PC-3 (cell line): ENCODE data around the gene SLC41A2. TPM values are rescaled to one million over a fixed set of nuclear protein-coding genes. Genes with fewer than 3 reads are reported as not detected.
A peak's percentile ranks its signal among the peaks of the same experiment; 100 is the strongest.

Source experiments
- ATAC-seq: fragments of 200-7000 bp; cut with Tn5 transposase; 2 replicates; pipeline ENCODE4 v1.9.1; 2020; ENCODE audit warnings: mild to moderate bottlenecking, moderate library complexity
- BruUV-seq: library from RNA; stranded (reverse); fragments of 400-500 nt; replicated peaks from 2 replicates; lab custom pipeline; 2021; lab: Mats Ljungman, UMichigan
- CTCF ChIA-PET: fragments of 300-600 bp; sonication (Branson Sonifier 250); formaldehyde crosslinking; loops from one replicate; lab custom pipeline; 2022; ENCODE audit warnings: antibody characterized with exemption; lab: Charles Lee
- POLR2A ChIA-PET: fragments of 300-600 bp; sonication (Branson Sonifier 250); formaldehyde crosslinking; loops from one replicate; lab custom pipeline; 2022; ENCODE audit warnings: antibody characterized with exemption; ENCODE audit not compliant: unreplicated experiment; lab: Charles Lee
- DNase-seq: peaks from one replicate; pipeline ENCODE4 v3.0.0-alpha.2; 2015
- H2AFZ ChIP-seq: fragments of 300-600 bp; sonication (generic); 2 replicates; pipeline ENCODE4 v1.6.0; 2016; ENCODE audit warnings: antibody characterized with exemption, low read length
- H3F3A ChIP-seq: fragments of 300-600 bp; sonication (generic); one replicate; pipeline ENCODE4 v1.6.0; 2017; ENCODE audit warnings: antibody characterized with exemption, low read length, control low read depth, mild to moderate bottlenecking; ENCODE audit not compliant: unreplicated experiment
- H3K27ac ChIP-seq: fragments of 300-600 bp; sonication (generic); 2 replicates; pipeline ENCODE4 v1.5.1; 2016; ENCODE audit warnings: mild to moderate bottlenecking, low read length
- H3K27me3 ChIP-seq: fragments of 300-600 bp; sonication (generic); 2 replicates; pipeline ENCODE4 v1.6.1; 2016; ENCODE audit warnings: low read length, mixed read lengths
- H3K36me3 ChIP-seq: fragments of 300-600 bp; sonication (generic); 2 replicates; pipeline ENCODE4 v1.6.1; 2016; ENCODE audit warnings: low read depth, mixed run types, low read length, mixed read lengths
- H3K4me1 ChIP-seq: fragments of 300-600 bp; sonication (generic); 2 replicates; pipeline ENCODE4 v1.5.1; 2016; ENCODE audit warnings: low read length; ENCODE audit not compliant: insufficient read depth
- H3K4me2 ChIP-seq: fragments of 300-600 bp; sonication (generic); 2 replicates; pipeline ENCODE4 v1.6.0; 2016; ENCODE audit warnings: low read length
- H3K4me3 ChIP-seq: fragments of 300-600 bp; sonication (generic); 2 replicates; pipeline ENCODE4 v1.5.1; 2016; ENCODE audit warnings: mild to moderate bottlenecking, low read length, mixed read lengths
- H3K79me2 ChIP-seq: fragments of 300-600 bp; sonication (generic); 2 replicates; pipeline ENCODE4 v1.6.1; 2017; ENCODE audit warnings: low read length, mixed read lengths
- H3K9ac ChIP-seq: fragments of 300-600 bp; sonication (generic); 2 replicates; pipeline ENCODE4 v1.6.0; 2016; ENCODE audit warnings: mild to moderate bottlenecking, low read length
- H3K9me2 ChIP-seq: fragments of 300-600 bp; sonication (generic); replicated peaks from 2 replicates; pipeline ENCODE4 v1.6.1; 2016; ENCODE audit warnings: mixed run types, low read length, mixed read lengths
- H3K9me3 ChIP-seq: fragments of 300-600 bp; sonication (generic); 2 replicates; pipeline ENCODE4 v1.6.1; 2016; ENCODE audit warnings: low read length, mixed read lengths
- H4K20me1 ChIP-seq: fragments of 300-600 bp; sonication (generic); 2 replicates; pipeline ENCODE4 v1.6.1; 2016; ENCODE audit warnings: low read length, mixed read lengths
- EZH2 ChIP-seq: fragments of 300-600 bp; sonication (generic); IDR thresholded peaks from one replicate; pipeline ENCODE4 v1.6.1; 2017; ENCODE audit warnings: antibody characterized with exemption, mild to moderate bottlenecking, low read length; ENCODE audit not compliant: unreplicated experiment
- EZH2phosphoT487 ChIP-seq: fragments of 300-600 bp; sonication (generic); IDR thresholded peaks from 2 replicates; pipeline ENCODE4 v1.6.1; 2018; ENCODE audit warnings: mild to moderate bottlenecking, antibody characterized with exemption, low read length, borderline replicate concordance
- intact Hi-C: fragments of 100-400 bp; cut with micrococcal nuclease; formaldehyde crosslinking; loops from 2 replicates; pipeline ENCODE4 v1.9.0; 2023
- total RNA-seq: library from RNA; depleted of rRNA; stranded (reverse); fragments of >200 nt; gene quantifications from 2 replicates; pipeline ENCODE4 v1.2.3, GENCODE V29; 2014; rRNA removed
- TF ChIP-seq, protein P1 (sequence below): fragments of 300-600 bp; sonication (generic); conservative IDR thresholded peaks from 2 replicates; pipeline ENCODE4 v1.5.1; 2017; ENCODE audit warnings: antibody characterized with exemption, low read depth, mild to moderate bottlenecking, low read length

Gene SLC41A2
- total RNA-seq, 1 experiment from 2014 or later, result 16.3 TPM

DNA sequence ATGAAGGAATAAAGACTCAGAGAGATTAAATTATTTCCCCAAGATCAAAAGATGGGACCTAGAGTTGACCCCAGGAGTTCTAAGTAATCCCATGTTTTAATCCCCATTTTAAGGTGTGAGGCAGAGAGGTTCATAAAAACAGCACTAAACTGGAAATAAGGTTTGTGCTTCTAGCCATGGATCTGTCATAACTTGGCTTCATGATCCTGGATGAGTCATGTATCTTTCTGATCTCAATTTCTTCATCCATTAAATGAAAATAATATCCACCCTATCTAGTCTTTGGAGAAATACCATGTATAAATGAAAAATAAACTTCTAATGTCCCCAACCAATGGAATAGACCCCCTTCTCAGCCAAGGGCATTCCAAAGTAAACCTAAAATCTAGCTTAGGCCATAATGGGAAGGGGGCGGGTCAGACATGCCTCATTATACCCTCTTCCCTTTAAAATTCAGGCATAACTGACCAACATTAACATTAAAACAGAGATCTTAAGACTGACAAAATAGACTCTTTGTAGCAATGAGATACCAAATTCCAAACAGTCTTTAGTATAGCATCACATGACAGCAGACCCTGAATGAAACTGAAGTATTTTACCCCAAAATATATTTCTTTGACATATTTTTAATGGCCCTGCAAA lies 47.8 kb downstream of the SLC41A2 start:
- Histone ChIP-seq H3K4me2 (no peak overlapping the region), H3K4me3 (no peak overlapping the region), H2AFZ (no peak overlapping the region), H3K79me2 (no peaks in the 10 kb centered on the region), H3K9me2 (no peaks in the 10 kb centered on the region), H3K4me1 (peaks cover 14% of the 10 kb centered on the region), H4K20me1 (no peaks in the 10 kb centered on the region), H3K36me3 (no peaks in the 10 kb centered on the region), H3K27ac (no peak overlapping the region), H3F3A (no peaks in the 10 kb centered on the region), H3K9me3 (no peaks in the 10 kb centered on the region), H3K27me3 (no peaks in the 10 kb centered on the region), H3K9ac (no peak overlapping the region)
- POLR2A ChIA-PET, result no interaction called here
- CTCF ChIA-PET, result interaction anchor here (0.6 kb wide), 1 partner anchor 154 kb away, joined by 7 read pairs; no protein-coding TSS in a partner anchor
- ATAC-seq (peak; percentile 80), DNase-seq (peak; percentile 62)
- intact Hi-C loops, result no loop called here
- BruUV-seq, result no TSS peak
- TF ChIP-seq EZH2 (no peak), EZH2phosphoT487 (no peak)
- TF ChIP-seq, protein P1, sequence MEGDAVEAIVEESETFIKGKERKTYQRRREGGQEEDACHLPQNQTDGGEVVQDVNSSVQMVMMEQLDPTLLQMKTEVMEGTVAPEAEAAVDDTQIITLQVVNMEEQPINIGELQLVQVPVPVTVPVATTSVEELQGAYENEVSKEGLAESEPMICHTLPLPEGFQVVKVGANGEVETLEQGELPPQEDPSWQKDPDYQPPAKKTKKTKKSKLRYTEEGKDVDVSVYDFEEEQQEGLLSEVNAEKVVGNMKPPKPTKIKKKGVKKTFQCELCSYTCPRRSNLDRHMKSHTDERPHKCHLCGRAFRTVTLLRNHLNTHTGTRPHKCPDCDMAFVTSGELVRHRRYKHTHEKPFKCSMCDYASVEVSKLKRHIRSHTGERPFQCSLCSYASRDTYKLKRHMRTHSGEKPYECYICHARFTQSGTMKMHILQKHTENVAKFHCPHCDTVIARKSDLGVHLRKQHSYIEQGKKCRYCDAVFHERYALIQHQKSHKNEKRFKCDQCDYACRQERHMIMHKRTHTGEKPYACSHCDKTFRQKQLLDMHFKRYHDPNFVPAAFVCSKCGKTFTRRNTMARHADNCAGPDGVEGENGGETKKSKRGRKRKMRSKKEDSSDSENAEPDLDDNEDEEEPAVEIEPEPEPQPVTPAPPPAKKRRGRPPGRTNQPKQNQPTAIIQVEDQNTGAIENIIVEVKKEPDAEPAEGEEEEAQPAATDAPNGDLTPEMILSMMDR, result no peak

- H3K36me3 ChIP-seq, result no peaks in the 10 kb centered on the region
- no peak overlapping the region for H3K27ac ChIP-seq
- DNase-seq, result no peak
- H3K9me2 ChIP-seq, result no peaks in the 10 kb centered on the region
- no TSS peak for BruUV-seq
- ATAC-seq, result no peak
- H3K9me3 ChIP-seq, result no peaks in the 10 kb centered on the region
- POLR2A ChIA-PET, result no interaction called here
- H4K20me1 ChIP-seq, result no peaks in the 10 kb centered on the region
- no peaks in the 10 kb centered on the region for H3F3A ChIP-seq
- H3K9ac ChIP-seq, result no peak overlapping the region
- no peak overlapping the region for H3K4me2 ChIP-seq
- no peaks in the 10 kb centered on the region for H3K27me3 ChIP-seq
- no peak overlapping the region for H2AFZ ChIP-seq
- CTCF ChIA-PET, result no interaction called here
- H3K79me2 ChIP-seq, result no peaks in the 10 kb centered on the region
- intact Hi-C loops, result no loop called here
- no peak overlapping the region for H3K4me3 ChIP-seq
- no peak for TF ChIP-seq EZH2
- TF ChIP-seq, protein P1, result no peak
- TF ChIP-seq EZH2phosphoT487, result no peak
- peaks cover 14% of the 10 kb centered on the region for H3K4me1 ChIP-seq
Measured at GRCh38 chr12:104909761-104910160, 48.3 kb downstream of the SLC41A2 start.

Other genes with a start within 250 kb of the SLC41A2 start
- gene NOPCHAP1, start 28.0 kb upstream of the SLC41A2 start, total RNA-seq, result 21.8 and 37.8 TPM in 2 replicates
- 0.15 and 0.40 TPM in 2 replicates for gene ALDH1L2, start 126.2 kb upstream of the SLC41A2 start, total RNA-seq
- gene WASHC4, start 149.4 kb upstream of the SLC41A2 start, total RNA-seq, result 38.2 and 46.9 TPM in 2 replicates